ENCODE data around the gene UMPS. TPM values are rescaled to one million over a fixed set of nuclear protein-coding genes. Genes with fewer than 3 reads are reported as not detected.

The UMPS gene
- polyA plus RNA-seq, 1 of the 3 experiments (the other 2 are of a cell fraction): 25.1 TPM

DNA sequence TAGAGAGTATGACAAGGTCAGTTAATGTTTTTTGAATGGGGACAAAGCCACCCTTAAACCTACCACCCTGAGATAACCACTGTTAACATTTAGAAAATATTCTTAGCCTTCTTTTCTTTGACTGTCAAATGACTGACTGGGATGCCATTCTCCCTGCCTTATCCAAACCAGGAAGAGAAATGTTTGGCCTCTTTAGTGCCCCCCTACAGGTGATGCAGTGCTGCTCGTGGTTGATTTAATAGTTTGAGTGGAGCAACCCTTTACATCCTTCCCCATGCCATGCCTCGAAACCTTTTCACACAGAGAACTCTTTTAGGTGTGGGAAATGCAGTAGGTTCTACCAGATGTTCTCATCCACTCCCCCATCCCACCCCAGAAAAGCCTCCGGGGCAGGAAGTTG is 38.7 kb upstream of the UMPS start:
- H3K4me3 ChIP-seq (ENCODE audit: low read depth in 2 of 2, low read length in 1 of 2): no peak overlapping the region
- H3K27ac ChIP-seq (ENCODE audit: low read depth in 2 of 2, low read length in 1 of 2): no peak overlapping the region
- no peaks in the 10 kb centered on the region for H3K79me2 ChIP-seq (ENCODE audit: insufficient read depth)
- CTCF ChIA-PET: interaction anchor here (4.4 to 13.2 kb wide), 2 partner anchors 14 to 130 kb away, joined by 31 to 280 read pairs; no protein-coding TSS in a partner anchor
- no peak overlapping the region for H2AFZ ChIP-seq (ENCODE audit: low read depth)
- peak; percentile 30 for DNase-seq
- no peaks in the 10 kb centered on the region for H3K36me3 ChIP-seq (replicated peaks in 1 of 2; ENCODE audit: control insufficient read depth in 1 of 2, insufficient read depth in 2 of 2, low read length in 1 of 2)
- WGBS (ENCODE audit: low lambda C conversion rate): 62% methylated on average over 3 of the region's 3 CpGs
- H3K4me1 ChIP-seq (ENCODE audit: control insufficient read depth in 1 of 2, insufficient read depth in 2 of 2, low read depth in 1 of 2, low read length in 1 of 2): peaks cover 0 to 7% of the 10 kb centered on the region in 2 experiments; a peak in 1 of 4 replicates
- no peaks in the 10 kb centered on the region for H3F3A ChIP-seq (replicated peaks; ENCODE audit: insufficient read depth)
- TF ChIP-seq, protein P1, sequence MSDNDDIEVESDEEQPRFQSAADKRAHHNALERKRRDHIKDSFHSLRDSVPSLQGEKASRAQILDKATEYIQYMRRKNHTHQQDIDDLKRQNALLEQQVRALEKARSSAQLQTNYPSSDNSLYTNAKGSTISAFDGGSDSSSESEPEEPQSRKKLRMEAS (IDR thresholded peaks at IDR 0.05; ENCODE audit: low read depth): no peak
- TF ChIP-seq FOXM1 (IDR thresholded peaks at IDR 0.05; ENCODE audit: low read depth) (no peak), TCF12 (IDR thresholded peaks at IDR 0.05) (no peak), TEAD4 (IDR thresholded peaks at IDR 0.05; ENCODE audit: borderline replicate concordance, insufficient read depth) (no peak), RFX5 (IDR thresholded peaks at IDR 0.05; ENCODE audit: low read length) (no peak), RCOR1 (IDR thresholded peaks at IDR 0.05; ENCODE audit: low read length) (no peak), SIN3A (IDR thresholded peaks at IDR 0.05; ENCODE audit: borderline replicate concordance, low read depth, low read length) (no peak)
- TF ChIP-seq, protein P2, sequence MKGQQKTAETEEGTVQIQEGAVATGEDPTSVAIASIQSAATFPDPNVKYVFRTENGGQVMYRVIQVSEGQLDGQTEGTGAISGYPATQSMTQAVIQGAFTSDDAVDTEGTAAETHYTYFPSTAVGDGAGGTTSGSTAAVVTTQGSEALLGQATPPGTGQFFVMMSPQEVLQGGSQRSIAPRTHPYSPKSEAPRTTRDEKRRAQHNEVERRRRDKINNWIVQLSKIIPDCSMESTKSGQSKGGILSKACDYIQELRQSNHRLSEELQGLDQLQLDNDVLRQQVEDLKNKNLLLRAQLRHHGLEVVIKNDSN (IDR thresholded peaks at IDR 0.05; ENCODE audit: borderline replicate concordance, low read depth): no peak
- TF ChIP-seq, protein P3, sequence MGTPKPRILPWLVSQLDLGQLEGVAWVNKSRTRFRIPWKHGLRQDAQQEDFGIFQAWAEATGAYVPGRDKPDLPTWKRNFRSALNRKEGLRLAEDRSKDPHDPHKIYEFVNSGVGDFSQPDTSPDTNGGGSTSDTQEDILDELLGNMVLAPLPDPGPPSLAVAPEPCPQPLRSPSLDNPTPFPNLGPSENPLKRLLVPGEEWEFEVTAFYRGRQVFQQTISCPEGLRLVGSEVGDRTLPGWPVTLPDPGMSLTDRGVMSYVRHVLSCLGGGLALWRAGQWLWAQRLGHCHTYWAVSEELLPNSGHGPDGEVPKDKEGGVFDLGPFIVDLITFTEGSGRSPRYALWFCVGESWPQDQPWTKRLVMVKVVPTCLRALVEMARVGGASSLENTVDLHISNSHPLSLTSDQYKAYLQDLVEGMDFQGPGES (IDR thresholded peaks at IDR 0.05; ENCODE audit: low read depth, low read length): no peak
- H3K9me3 ChIP-seq: no peaks in the 10 kb centered on the region
- no peaks in the 10 kb centered on the region for H4K20me1 ChIP-seq (ENCODE audit: insufficient read depth)
- no peaks in the 10 kb centered on the region for H3K9me2 ChIP-seq
- H3K27me3 ChIP-seq (ENCODE audit: insufficient read depth): no peaks in the 10 kb centered on the region
- no peak overlapping the region for H3K9ac ChIP-seq
- POLR2A ChIA-PET: no interaction called here
- H3K4me2 ChIP-seq: no peak overlapping the region

DNA sequence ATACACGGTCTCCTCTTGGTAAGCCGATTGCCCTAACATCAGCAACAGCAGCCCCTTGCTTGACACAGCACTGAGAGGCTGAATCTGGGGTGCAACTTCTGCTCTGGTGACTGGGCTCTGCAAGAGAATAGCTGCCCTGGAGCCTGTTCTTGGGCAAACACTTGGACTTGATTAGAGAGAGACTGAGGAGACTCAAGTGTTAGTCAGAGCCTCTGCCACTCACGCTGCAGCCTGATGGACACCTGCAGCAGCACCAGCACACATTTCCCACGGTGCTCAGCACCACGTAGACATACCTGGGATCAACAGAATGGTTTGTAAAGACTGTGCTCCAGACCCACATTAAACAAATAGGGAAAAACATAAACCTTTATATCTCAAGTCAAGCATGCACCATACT is 35.8 kb upstream of the UMPS start:
- Histone ChIP-seq H3K9me3 (no peaks in the 10 kb centered on the region), H3K4me2 (no peak overlapping the region), H2AFZ (ENCODE audit: low read depth) (no peak overlapping the region), H3K9ac (no peak overlapping the region), H3F3A (replicated peaks; ENCODE audit: insufficient read depth) (no peaks in the 10 kb centered on the region), H3K27me3 (ENCODE audit: insufficient read depth) (no peaks in the 10 kb centered on the region), H3K79me2 (ENCODE audit: insufficient read depth) (no peaks in the 10 kb centered on the region), H3K4me1 (ENCODE audit: control insufficient read depth in 1 of 2, insufficient read depth in 2 of 2, low read depth in 1 of 2, low read length in 1 of 2) (peaks cover 0 to 7% of the 10 kb centered on the region in 2 experiments; a peak in 1 of 4 replicates), H3K36me3 (replicated peaks in 1 of 2; ENCODE audit: control insufficient read depth in 1 of 2, insufficient read depth in 2 of 2, low read length in 1 of 2) (no peaks in the 10 kb centered on the region), H4K20me1 (ENCODE audit: insufficient read depth) (no peaks in the 10 kb centered on the region), H3K4me3 (ENCODE audit: low read depth in 2 of 2, low read length in 1 of 2) (no peak overlapping the region), H3K9me2 (no peaks in the 10 kb centered on the region), H3K27ac (ENCODE audit: low read depth in 2 of 2, low read length in 1 of 2) (no peak overlapping the region)
- DNase-seq: no peak
- ChIA-PET POLR2A (no interaction called here), CTCF (interaction anchor here (0.6 to 2.5 kb wide), 3 partner anchors 23 to 189 kb away, joined by 3 to 6 read pairs (median 3); no protein-coding TSS in a partner anchor)
- WGBS (ENCODE audit: low lambda C conversion rate): 74% methylated on average over 4 of the region's 5 CpGs
- TF ChIP-seq, protein P4, sequence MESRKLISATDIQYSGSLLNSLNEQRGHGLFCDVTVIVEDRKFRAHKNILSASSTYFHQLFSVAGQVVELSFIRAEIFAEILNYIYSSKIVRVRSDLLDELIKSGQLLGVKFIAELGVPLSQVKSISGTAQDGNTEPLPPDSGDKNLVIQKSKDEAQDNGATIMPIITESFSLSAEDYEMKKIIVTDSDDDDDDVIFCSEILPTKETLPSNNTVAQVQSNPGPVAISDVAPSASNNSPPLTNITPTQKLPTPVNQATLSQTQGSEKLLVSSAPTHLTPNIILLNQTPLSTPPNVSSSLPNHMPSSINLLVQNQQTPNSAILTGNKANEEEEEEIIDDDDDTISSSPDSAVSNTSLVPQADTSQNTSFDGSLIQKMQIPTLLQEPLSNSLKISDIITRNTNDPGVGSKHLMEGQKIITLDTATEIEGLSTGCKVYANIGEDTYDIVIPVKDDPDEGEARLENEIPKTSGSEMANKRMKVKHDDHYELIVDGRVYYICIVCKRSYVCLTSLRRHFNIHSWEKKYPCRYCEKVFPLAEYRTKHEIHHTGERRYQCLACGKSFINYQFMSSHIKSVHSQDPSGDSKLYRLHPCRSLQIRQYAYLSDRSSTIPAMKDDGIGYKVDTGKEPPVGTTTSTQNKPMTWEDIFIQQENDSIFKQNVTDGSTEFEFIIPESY (IDR thresholded peaks at IDR 0.05; ENCODE audit: borderline replicate concordance, low read depth): no peak
- TF ChIP-seq USF2 (IDR thresholded peaks at IDR 0.05; ENCODE audit: borderline replicate concordance, low read depth, low read length) (no peak), TEAD4 (IDR thresholded peaks at IDR 0.05; ENCODE audit: borderline replicate concordance, insufficient read depth) (no peak), RAD21 (IDR thresholded peaks at IDR 0.05; ENCODE audit: low read length) (no peak), RFX5 (IDR thresholded peaks at IDR 0.05; ENCODE audit: low read length) (no peak), SMC3 (IDR thresholded peaks at IDR 0.05; ENCODE audit: low read depth, low read length) (no peak), TCF12 (IDR thresholded peaks at IDR 0.05) (no peak), NRF1 (IDR thresholded peaks at IDR 0.05; ENCODE audit: low read depth, low read length) (no peak), SIN3A (IDR thresholded peaks at IDR 0.05; ENCODE audit: borderline replicate concordance, low read depth, low read length) (no peak), FOXJ3 (CRISPR knock-in tag; IDR thresholded peaks at IDR 0.05) (no peak)
- TF ChIP-seq, protein P5, sequence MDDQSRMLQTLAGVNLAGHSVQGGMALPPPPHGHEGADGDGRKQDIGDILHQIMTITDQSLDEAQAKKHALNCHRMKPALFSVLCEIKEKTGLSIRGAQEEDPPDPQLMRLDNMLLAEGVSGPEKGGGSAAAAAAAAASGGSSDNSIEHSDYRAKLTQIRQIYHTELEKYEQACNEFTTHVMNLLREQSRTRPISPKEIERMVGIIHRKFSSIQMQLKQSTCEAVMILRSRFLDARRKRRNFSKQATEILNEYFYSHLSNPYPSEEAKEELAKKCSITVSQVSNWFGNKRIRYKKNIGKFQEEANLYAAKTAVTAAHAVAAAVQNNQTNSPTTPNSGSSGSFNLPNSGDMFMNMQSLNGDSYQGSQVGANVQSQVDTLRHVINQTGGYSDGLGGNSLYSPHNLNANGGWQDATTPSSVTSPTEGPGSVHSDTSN (IDR thresholded peaks at IDR 0.05): no peak
